CD4-positive, alpha-beta T cell treated with Interleukin-2 at 100 ng/mL for 4 hours (primary cell): ENCODE measurements around the gene CADPS2.
"Not testable (repeated sequence)": the region's sequence is repeated elsewhere in the genome, so short reads cannot be mapped to it uniquely, and the experiment has no call there.

Source experiments
- DNase-seq: peaks from one replicate; pipeline ENCODE4 v3.0.0-alpha.2; 2020; ENCODE audit warnings: low spot score

CADPS2 gene

DNA sequence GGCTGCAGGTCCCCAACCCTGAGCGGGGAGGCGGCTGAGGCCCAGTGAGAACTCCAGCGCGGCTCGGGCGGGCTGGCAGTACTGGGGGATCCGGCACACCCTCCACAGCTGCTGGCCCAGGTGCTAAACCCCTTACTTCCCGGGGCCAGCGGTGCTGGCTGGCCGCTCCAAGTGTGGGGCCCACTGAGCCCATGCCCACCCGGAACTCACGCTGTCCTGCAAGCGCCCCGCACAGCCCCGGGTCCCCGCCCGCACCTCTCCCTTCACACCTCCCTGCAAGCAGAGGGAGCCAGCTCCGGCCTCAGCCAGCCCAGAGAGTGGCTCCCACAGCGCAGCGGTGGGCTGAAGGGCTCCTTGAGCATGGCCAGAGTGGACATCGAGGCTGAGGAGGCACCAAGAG lies 212.3 kb downstream of the CADPS2 start:
- DNase-seq = no peak

- DNase-seq = no peak
Measured at GRCh38 chr7:122672536-122672935, 213.7 kb downstream of the CADPS2 start.

DNA sequence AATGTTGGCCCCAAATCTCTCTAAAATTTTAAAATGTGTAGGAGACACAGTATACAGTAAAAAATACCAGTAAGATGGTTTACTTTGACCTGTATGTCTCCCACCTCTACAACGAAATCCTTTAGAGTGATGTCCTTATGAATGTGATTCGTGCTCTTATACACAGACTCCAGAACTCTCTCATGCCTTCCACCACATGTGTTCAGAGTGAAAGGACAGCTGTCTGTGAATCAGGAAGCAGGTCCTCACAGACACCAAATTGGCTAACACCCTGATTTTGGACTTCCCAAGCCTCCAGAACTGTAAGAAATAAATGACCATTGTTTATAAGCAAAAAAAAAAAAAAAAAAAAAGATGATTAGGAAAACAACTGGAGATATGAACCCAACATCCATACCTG lies 222.5 kb downstream of the CADPS2 start:
- no peak for DNase-seq

- no peak for DNase-seq
Measured at GRCh38 chr7:122658856-122659255, 227.4 kb downstream of the CADPS2 start.

DNA sequence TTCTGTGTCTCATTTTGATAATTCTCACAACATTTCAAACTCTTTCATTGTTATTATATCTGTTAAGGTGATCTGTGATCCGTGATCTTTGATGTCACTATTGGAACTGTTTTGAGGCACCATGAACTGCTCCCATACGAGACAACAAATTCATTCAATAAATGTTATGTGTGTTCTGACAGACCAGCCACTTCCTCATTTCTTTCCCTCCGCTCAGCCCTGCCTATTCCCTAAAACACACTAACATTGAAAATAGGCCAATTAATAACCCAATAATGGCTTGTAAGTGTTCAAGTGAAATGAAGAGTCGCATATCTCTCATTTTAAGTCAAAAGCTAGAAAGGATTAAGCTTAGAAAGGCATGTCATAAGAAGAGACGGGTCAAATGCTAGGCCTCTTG lies 232.6 kb downstream of the CADPS2 start:
- no peak for DNase-seq

- DNase-seq = no peak
Measured at GRCh38 chr7:122652876-122653275, 233.4 kb downstream of the CADPS2 start.

DNA sequence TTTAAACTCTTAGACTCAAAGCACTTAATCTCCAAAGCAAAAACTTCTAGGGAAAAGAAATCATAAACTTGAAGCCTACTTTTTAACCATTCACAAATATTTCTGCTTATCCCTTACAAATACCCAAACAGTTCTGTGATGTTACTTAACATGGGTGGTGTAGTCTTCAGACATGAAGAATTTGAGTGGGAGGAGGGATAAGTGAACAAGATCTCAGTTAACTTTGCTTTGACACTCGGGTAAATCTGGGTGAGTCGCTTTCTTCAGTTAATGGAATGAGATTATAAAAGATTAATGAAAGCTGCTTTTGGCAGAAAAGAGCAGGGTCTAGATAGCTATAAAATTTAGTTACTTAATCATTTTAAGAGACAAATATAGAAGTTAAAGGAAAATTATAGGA lies 234.8 kb downstream of the CADPS2 start:
- no peak for DNase-seq

- DNase-seq = no peak
Measured at GRCh38 chr7:122643250-122643649, 243.0 kb downstream of the CADPS2 start.

DNA sequence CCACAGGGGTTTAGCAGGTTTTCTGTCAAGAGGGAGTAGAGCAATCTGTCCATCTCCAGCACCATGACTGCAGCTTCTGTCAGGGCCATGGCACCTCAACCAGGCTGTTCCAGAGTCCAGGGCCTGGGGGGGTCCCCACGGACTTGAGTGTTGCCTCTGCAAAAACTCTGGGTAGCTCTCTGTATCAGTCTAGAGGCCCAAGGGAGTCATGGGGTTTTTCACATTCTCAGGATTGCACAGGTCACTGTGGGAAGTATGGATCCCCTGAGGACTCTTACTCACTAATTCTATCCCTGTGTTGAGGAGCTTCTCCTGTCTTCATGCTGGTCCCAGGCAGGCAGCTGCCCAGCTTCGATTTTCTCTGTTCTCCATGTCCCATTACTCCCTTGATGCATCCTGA lies 247.8 kb downstream of the CADPS2 start:
- DNase-seq = no peak

- DNase-seq = no peak
Measured at GRCh38 chr7:122637784-122638183, 248.5 kb downstream of the CADPS2 start.

DNA sequence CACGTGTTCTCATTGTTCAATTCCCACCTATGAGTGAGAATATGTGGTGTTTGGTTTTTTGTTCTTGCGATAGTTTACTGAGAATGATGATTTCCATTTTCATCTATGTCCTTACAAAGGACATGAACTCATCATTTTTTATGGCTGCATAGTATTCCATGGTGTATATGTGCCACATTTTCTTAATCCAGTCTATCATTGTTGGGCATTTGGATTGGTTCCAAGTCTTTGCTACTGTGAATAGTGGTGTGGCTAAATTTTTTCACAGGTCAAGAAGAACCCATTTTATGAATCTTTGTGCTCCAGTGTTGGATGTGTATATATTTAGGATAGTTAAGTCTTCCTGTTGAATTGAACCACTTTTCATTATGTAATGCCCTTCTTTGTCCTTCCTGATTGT lies 250.8 kb downstream of the CADPS2 start:
- not testable (repeated sequence) for DNase-seq

- DNase-seq = no peak
Measured at GRCh38 chr7:122633472-122633871, 252.8 kb downstream of the CADPS2 start.

DNA sequence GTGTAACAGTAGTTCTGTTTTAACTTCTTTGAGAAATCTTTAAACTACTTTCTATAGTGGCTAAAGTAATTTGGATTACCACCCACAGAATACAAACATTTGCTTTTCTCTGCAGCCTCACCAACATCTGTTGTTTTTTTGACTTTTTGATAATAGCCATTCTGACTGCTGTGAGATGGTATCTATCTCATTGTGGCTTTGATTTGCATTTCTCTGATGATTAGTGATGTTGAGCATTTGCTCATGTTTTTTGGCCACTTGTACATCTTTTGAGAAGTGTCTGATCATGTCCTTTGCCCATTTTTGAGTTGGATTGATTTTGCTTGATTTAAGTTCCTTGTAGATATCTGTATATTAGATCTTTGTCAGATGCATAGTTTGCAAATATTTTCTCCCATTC lies 254.0 kb downstream of the CADPS2 start:
- DNase-seq = no peak

DNA sequence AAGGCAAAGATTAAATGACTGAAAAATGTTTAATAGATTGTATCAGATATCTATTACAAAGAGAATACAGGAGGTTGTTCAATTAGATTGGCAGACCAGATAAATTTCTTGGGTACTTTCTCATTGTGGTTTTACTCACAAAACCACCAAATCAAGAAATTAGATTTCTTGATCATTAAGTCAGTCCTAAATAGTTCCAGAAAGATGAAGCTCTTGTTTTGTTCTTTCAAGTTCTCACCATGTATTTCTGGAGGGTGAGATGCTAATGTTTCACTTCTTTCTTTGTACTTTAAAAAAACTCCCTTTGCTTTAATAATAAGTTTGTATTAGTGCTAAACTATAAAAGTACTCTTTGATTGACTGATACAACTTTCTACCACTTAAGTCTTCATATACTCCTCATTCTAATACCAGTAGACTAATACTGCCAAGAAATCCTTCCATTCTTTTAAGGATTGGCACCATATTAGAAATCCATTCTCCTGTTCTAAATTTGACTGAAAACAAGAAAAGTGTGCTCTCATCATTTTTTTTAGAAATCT lies 256.8 kb downstream of the CADPS2 start:
- DNase-seq = no peak

- no peak for DNase-seq
Measured at GRCh38 chr7:122628651-122629411, 257.4 kb downstream of the CADPS2 start.

GRCh38 chr7:122626785-122627184 lies 259.5 kb downstream of the CADPS2 start:
- DNase-seq = no peak

DNA sequence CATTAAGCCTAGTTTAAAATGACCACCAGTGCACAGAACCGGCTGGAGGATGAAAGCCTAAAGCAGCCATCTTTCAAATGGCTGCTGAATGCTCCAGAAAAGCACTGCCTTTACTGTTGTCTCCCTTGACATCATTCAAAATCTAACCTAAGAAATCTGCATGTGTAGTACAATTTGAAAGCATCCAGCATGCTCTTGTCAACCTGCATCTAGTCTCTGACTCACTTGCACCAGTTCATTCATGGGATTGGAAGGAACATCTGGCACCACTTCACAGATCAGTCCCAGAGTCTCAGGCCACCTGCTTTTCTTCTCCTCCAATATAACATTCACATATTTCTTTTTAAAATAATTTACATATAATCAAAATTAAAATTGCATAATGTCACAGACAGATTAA lies 263.6 kb downstream of the CADPS2 start:
- DNase-seq = no peak

- DNase-seq = no peak
Measured at GRCh38 chr7:122619664-122620063, 266.6 kb downstream of the CADPS2 start.

GRCh38 chr7:122618585-122619189 lies 267.6 kb downstream of the CADPS2 start:
- no peak for DNase-seq

DNA sequence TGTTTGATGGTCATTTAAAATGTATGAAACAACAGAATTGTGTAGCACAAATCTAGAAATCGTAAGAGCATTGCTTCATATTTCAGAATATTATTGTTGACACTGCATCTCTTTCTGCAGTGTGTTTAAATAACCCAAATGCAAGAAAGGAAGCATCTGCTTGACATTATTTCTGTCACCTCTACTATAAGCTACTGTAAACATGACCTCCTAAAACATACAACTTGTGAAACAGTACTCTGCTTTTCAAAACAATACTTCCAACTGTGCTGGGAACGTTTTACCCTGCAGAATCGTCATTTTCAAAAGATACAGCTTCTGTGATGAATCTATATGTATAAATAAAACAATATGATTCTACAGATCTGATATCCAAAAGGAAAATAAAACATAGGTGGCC lies 269.3 kb downstream of the CADPS2 start:
- DNase-seq = no peak

DNA sequence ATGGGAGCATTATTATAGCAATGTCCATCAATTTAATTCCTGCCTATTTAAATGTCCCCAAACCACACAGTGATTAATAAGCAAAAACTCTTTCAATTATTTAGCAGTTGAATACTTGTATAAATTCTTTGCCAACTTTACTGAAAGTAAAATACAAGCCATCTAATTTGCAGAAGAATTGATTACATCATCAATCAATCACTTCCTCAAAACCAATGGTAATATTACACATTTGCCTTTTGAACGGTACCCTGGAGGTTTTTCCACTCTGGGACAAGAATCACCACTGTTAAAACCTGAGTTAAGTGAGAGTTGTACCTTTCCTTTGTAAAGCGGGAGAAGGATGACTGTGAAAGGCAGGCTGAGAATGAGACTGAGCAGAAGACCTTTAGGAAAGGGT lies 280.3 kb downstream of the CADPS2 start:
- no peak for DNase-seq

GRCh38 chr7:122604251-122604650 lies 282.0 kb downstream of the CADPS2 start:
- no peak for DNase-seq

GRCh38 chr7:122602800-122603199 lies 283.5 kb downstream of the CADPS2 start:
- no peak for DNase-seq

GRCh38 chr7:122600630-122601029 lies 285.6 kb downstream of the CADPS2 start:
- DNase-seq = no peak
